ENCODE data around the gene CXCR6.
A peak's percentile ranks its signal among the peaks of the same experiment; 100 is the strongest.

Gene CXCR6

GRCh38 chr3:45972534-45973402 is 29.5 kb downstream of the CXCR6 start:
- Histone ChIP-seq H3K9ac (ENCODE audit: low read length) (no peak overlapping the region), H3K27me3 (ENCODE audit: low read depth, low read length) (no peaks in the 10 kb centered on the region), H3K27ac (ENCODE audit: low read length) (no peak overlapping the region; the same call in 1 of the 2 replicates), H2AFZ (ENCODE audit: low read depth, low read length) (no peak overlapping the region), H3K36me3 (replicated peaks; ENCODE audit: low read depth, low read length) (peaks cover 82% of the 10 kb centered on the region), H3K4me3 (ENCODE audit: low read length) (peak overlapping the region; percentile 18), H3K79me2 (ENCODE audit: low read length) (no peaks in the 10 kb centered on the region), H3K4me1 (ENCODE audit: low read length) (peaks cover 44% of the 10 kb centered on the region), H3K4me2 (ENCODE audit: low read length) (peak overlapping the region; percentile 67), H3K9me3 (ENCODE audit: insufficient read depth, low read length) (no peaks in the 10 kb centered on the region), H4K20me1 (ENCODE audit: insufficient read depth, low read length) (no peaks in the 10 kb centered on the region)
- TF ChIP-seq EZH2phosphoT487 (IDR thresholded peaks at IDR 0.05; ENCODE audit: low read depth) (no peak), CTCF (IDR thresholded peaks at IDR 0.05; ENCODE audit: low read depth, low read length) (no peak)

GRCh38 chr3:45974686-45975085 is 31.4 kb downstream of the CXCR6 start:
- Histone ChIP-seq H3K4me1 (ENCODE audit: low read length) (peaks cover 46% of the 10 kb centered on the region), H4K20me1 (ENCODE audit: insufficient read depth, low read length) (no peaks in the 10 kb centered on the region), H2AFZ (ENCODE audit: low read depth, low read length) (no peak overlapping the region), H3K36me3 (replicated peaks; ENCODE audit: low read depth, low read length) (peaks cover 81% of the 10 kb centered on the region), H3K9ac (ENCODE audit: low read length) (no peak overlapping the region), H3K79me2 (ENCODE audit: low read length) (no peaks in the 10 kb centered on the region), H3K4me3 (ENCODE audit: low read length) (no peak overlapping the region), H3K9me3 (ENCODE audit: insufficient read depth, low read length) (no peaks in the 10 kb centered on the region), H3K4me2 (ENCODE audit: low read length) (no peak overlapping the region), H3K27me3 (ENCODE audit: low read depth, low read length) (no peaks in the 10 kb centered on the region), H3K27ac (ENCODE audit: low read length) (no peak overlapping the region)
- TF ChIP-seq CTCF (IDR thresholded peaks at IDR 0.05; ENCODE audit: low read depth, low read length) (no peak), EZH2phosphoT487 (IDR thresholded peaks at IDR 0.05; ENCODE audit: low read depth) (no peak)

GRCh38 chr3:45975686-45976085 is 32.4 kb downstream of the CXCR6 start:
- Histone ChIP-seq H2AFZ (ENCODE audit: low read depth, low read length) (no peak overlapping the region), H3K9ac (ENCODE audit: low read length) (no peak overlapping the region), H3K4me2 (ENCODE audit: low read length) (no peak overlapping the region), H3K79me2 (ENCODE audit: low read length) (no peaks in the 10 kb centered on the region), H3K27ac (ENCODE audit: low read length) (no peak overlapping the region), H4K20me1 (ENCODE audit: insufficient read depth, low read length) (no peaks in the 10 kb centered on the region), H3K36me3 (replicated peaks; ENCODE audit: low read depth, low read length) (peaks cover 79% of the 10 kb centered on the region), H3K27me3 (ENCODE audit: low read depth, low read length) (no peaks in the 10 kb centered on the region), H3K4me1 (ENCODE audit: low read length) (peaks cover 56% of the 10 kb centered on the region), H3K4me3 (ENCODE audit: low read length) (no peak overlapping the region), H3K9me3 (ENCODE audit: insufficient read depth, low read length) (no peaks in the 10 kb centered on the region)
- TF ChIP-seq CTCF (IDR thresholded peaks at IDR 0.05; ENCODE audit: low read depth, low read length) (no peak), EZH2phosphoT487 (IDR thresholded peaks at IDR 0.05; ENCODE audit: low read depth) (no peak)

- no peak overlapping the region for H2AFZ ChIP-seq (ENCODE audit: low read depth, low read length)
- peaks cover 59% of the 10 kb centered on the region for H3K4me1 ChIP-seq (ENCODE audit: low read length)
- no peaks in the 10 kb centered on the region for H4K20me1 ChIP-seq (ENCODE audit: insufficient read depth, low read length)
- no peak overlapping the region for H3K27ac ChIP-seq (ENCODE audit: low read length)
- H3K4me3 ChIP-seq (ENCODE audit: low read length) = no peak overlapping the region
- TF ChIP-seq EZH2phosphoT487 (IDR thresholded peaks at IDR 0.05; ENCODE audit: low read depth) (no peak), CTCF (IDR thresholded peaks at IDR 0.05; ENCODE audit: low read depth, low read length) (no peak)
- H3K9me3 ChIP-seq (ENCODE audit: insufficient read depth, low read length) = no peaks in the 10 kb centered on the region
- H3K9ac ChIP-seq (ENCODE audit: low read length) = no peak overlapping the region
- no peaks in the 10 kb centered on the region for H3K27me3 ChIP-seq (ENCODE audit: low read depth, low read length)
- H3K36me3 ChIP-seq (replicated peaks; ENCODE audit: low read depth, low read length) = peaks cover 85% of the 10 kb centered on the region
- H3K79me2 ChIP-seq (ENCODE audit: low read length) = no peaks in the 10 kb centered on the region
- no peak overlapping the region for H3K4me2 ChIP-seq (ENCODE audit: low read length)
These were observed 33.2 kb downstream of the CXCR6 start for GRCh38 chr3:45976191-45977091.

Data from OCI-LY3 (cell line).